ENCODE measurements around the gene HAP1. TPM values are rescaled to one million over a fixed set of nuclear protein-coding genes. Genes with fewer than 3 reads are reported as not detected.

The HAP1 gene
- 0.22 and 0.39 TPM in 2 replicates for total RNA-seq

GRCh38 chr17:41734139-41734948, at the start of gene HAP1:
Gene HAP1, minus strand, starts transcription at chr17:41734643. Its CDS starts 9 bp downstream, at chr17:41734634.

GRCh38 chr17:41711669-41712400, 22.6 kb downstream of the HAP1 start, which contains the start of gene GAST:
Gene GAST, plus strand, starts transcription at chr17:41712331. Its CDS starts 3,106 bp downstream, at chr17:41715437.

GRCh38 chr17:41688641-41689496, 45.6 kb downstream of the HAP1 start, which contains the start of gene EIF1:
Gene EIF1, plus strand, starts transcription at chr17:41688885. Its CDS starts 154 bp downstream, at chr17:41689039.

Small RNA genes within 50 kb of the gene (small RNA-seq; reads per million reads assigned to genes)
- not detected for gene RN7SL399P
- 0.12 reads per million for gene RNA5SP442

Other genes starting within 250 kb of the HAP1 start
- not detected in 2 replicates for gene KRT36, start 244.7 kb downstream of the HAP1 start, total RNA-seq
- under 0.01 and 2.5 TPM in 2 replicates for gene KRT13, start 229.0 kb downstream of the HAP1 start, total RNA-seq
- 1.7 and 5.1 TPM in 2 replicates for gene KRT15, start 215.8 kb downstream of the HAP1 start, total RNA-seq
- gene KRT19, start 206.3 kb downstream of the HAP1 start, total RNA-seq, result 6,370 and 8,085 TPM in 2 replicates
- 0.39 and 0.87 TPM in 2 replicates for gene KRT9, start 162.6 kb downstream of the HAP1 start, total RNA-seq
- 128 and 2,930 TPM in 2 replicates for gene KRT14, start 147.7 kb downstream of the HAP1 start, total RNA-seq
- gene KRT16, start 121.9 kb downstream of the HAP1 start, total RNA-seq, result 69.1 and 78.6 TPM in 2 replicates
- 1,476 and 3,292 TPM in 2 replicates for gene KRT17, start 110.1 kb downstream of the HAP1 start, total RNA-seq
- gene EIF1, start 45.8 kb downstream of the HAP1 start, total RNA-seq, result 101 and 168 TPM in 2 replicates
- not detected in 2 replicates for gene GAST, start 22.3 kb downstream of the HAP1 start, total RNA-seq
- gene JUP, start 52.1 kb upstream of the HAP1 start, total RNA-seq, result 302 and 545 TPM in 2 replicates
- gene P3H4, start 77.3 kb upstream of the HAP1 start, total RNA-seq, result 84.6 and 154 TPM in 2 replicates
- 240 and 313 TPM in 2 replicates for gene FKBP10, start 78.4 kb upstream of the HAP1 start, total RNA-seq
- gene NT5C3B, start 101.6 kb upstream of the HAP1 start, total RNA-seq, result 44.8 and 64.5 TPM in 2 replicates
- gene KLHL10, start 103.2 kb upstream of the HAP1 start, total RNA-seq, result 0.79 TPM in 1 of 2 replicates, not detected in the other
- gene KLHL11, start 130.8 kb upstream of the HAP1 start, total RNA-seq, result 29.1 and 38.1 TPM in 2 replicates
- 67.5 and 160 TPM in 2 replicates for gene ACLY, start 184.3 kb upstream of the HAP1 start, total RNA-seq
- 1.2 and 1.6 TPM in 2 replicates for gene ODAD4, start 196.0 kb upstream of the HAP1 start, total RNA-seq
- 44.4 and 48.3 TPM in 2 replicates for gene CNP, start 232.2 kb upstream of the HAP1 start, total RNA-seq

Measured in placental epithelial cell (primary cell).